Neural cell (in vitro differentiated cells): ENCODE results near the gene NRF1. TPM values are rescaled to one million over a fixed set of nuclear protein-coding genes. Genes with fewer than 3 reads are reported as not detected.

ENCODE experiments used
- H2AFZ ChIP-seq: fragments of 200-600, 300-800 bp; sonication (generic), shearing (Covaris generic); 2 replicates; pipeline ENCODE4 v1.6.0; 2014; ENCODE audit warnings: low read depth, mild to moderate bottlenecking, antibody characterized with exemption, low read length, moderate library complexity
- H3F3A ChIP-seq: fragments of 200-600 bp; shearing (Covaris generic); 2 replicates; pipeline ENCODE4 v1.6.1; 2016; ENCODE audit warnings: mild to moderate bottlenecking, moderate library complexity, mixed read lengths, antibody characterized with exemption, low read length; ENCODE audit not compliant: insufficient read depth, poor library complexity, severe bottlenecking
- H3K27ac ChIP-seq: fragments of 200-600, 300-800 bp; sonication (generic), shearing (Covaris generic); 2 replicates; pipeline ENCODE4 v1.5.1; 2014; ENCODE audit warnings: mild to moderate bottlenecking, low read length, moderate library complexity
- H3K27me3 ChIP-seq: fragments of 300-800, 200-600 bp; sonication (generic), shearing (Covaris generic); 2 replicates; pipeline ENCODE4 v1.6.0; 2014; ENCODE audit warnings: mild to moderate bottlenecking, low read depth, low read length, moderate library complexity; ENCODE audit not compliant: insufficient read depth
- H3K36me3 ChIP-seq: fragments of 300-800, 200-600 bp; sonication (generic), shearing (Covaris generic); 2 replicates; pipeline ENCODE4 v1.5.1; 2014; ENCODE audit warnings: mild to moderate bottlenecking, antibody characterized with exemption, low read length, moderate library complexity; ENCODE audit not compliant: insufficient read depth
- H3K4me2 ChIP-seq: fragments of 300-800, 200-600 bp; sonication (generic), shearing (Covaris generic); 2 replicates; pipeline ENCODE4 v1.6.0; 2014; ENCODE audit warnings: mild to moderate bottlenecking, low read length
- H3K4me3 ChIP-seq: fragments of 300-800, 200-600 bp; sonication (generic), shearing (Covaris generic); 2 replicates; pipeline ENCODE4 v1.5.1; 2014; ENCODE audit warnings: mild to moderate bottlenecking, low read length, moderate library complexity
- H3K79me2 ChIP-seq: fragments of 200-600 bp; shearing (Covaris generic); replicated peaks from 2 replicates; pipeline ENCODE4 v1.6.0; 2014; ENCODE audit warnings: mild to moderate bottlenecking, low read length, moderate library complexity; ENCODE audit not compliant: insufficient read depth
- H3K9ac ChIP-seq: fragments of 300-800, 200-600 bp; sonication (generic), shearing (Covaris generic); 2 replicates; pipeline ENCODE4 v1.6.1; 2016; ENCODE audit warnings: mild to moderate bottlenecking, low read length, mixed read lengths
- H3K9me2 ChIP-seq: fragments of 200-600 bp; shearing (Covaris generic); 2 replicates; pipeline ENCODE4 v1.6.1; 2016; ENCODE audit warnings: mild to moderate bottlenecking, low read length, mixed read lengths; ENCODE audit not compliant: insufficient read depth
- H3K9me3 ChIP-seq: fragments of 200-600, 300-800 bp; sonication (generic), shearing (Covaris generic); 2 replicates; pipeline ENCODE4 v1.6.1; 2016; ENCODE audit warnings: mild to moderate bottlenecking, mixed run types, low read length, moderate library complexity, mixed read lengths
- H4K20me1 ChIP-seq: fragments of 200-600 bp; shearing (Covaris generic); 2 replicates; pipeline ENCODE4 v1.6.1; 2016; ENCODE audit warnings: mild to moderate bottlenecking, mixed run types; ENCODE audit not compliant: insufficient read depth
- CTCF ChIP-seq: fragments of 450-650 bp; IDR thresholded peaks from 2 replicates; pipeline ENCODE4 v1.5.1; 2014; ENCODE audit warnings: antibody characterized with exemption, mild to moderate bottlenecking, moderate library complexity; ENCODE audit not compliant: poor library complexity, severe bottlenecking
- EP300 ChIP-seq: fragments of 450-650 bp; conservative IDR thresholded peaks from 2 replicates; pipeline ENCODE4 v1.6.1; 2014; ENCODE audit warnings: antibody characterized with exemption, mild to moderate bottlenecking, moderate library complexity; ENCODE audit not compliant: poor library complexity, severe bottlenecking
- EZH2 ChIP-seq: fragments of 200-600, 300-800 bp; shearing (Covaris generic), sonication (generic); IDR thresholded peaks from 2 replicates; pipeline ENCODE4 v1.6.1; 2014; ENCODE audit warnings: antibody characterized with exemption, low read length, borderline replicate concordance, mild to moderate bottlenecking; ENCODE audit not compliant: insufficient read depth, poor library complexity, severe bottlenecking
- MXI1 ChIP-seq: fragments of 450-650 bp; conservative IDR thresholded peaks from 2 replicates; pipeline ENCODE4 v1.6.1; 2014; ENCODE audit warnings: antibody characterized with exemption, mild to moderate bottlenecking; ENCODE audit not compliant: poor library complexity, severe bottlenecking
- POLR2AphosphoS5 ChIP-seq: IDR thresholded peaks from 2 replicates; pipeline ENCODE4 v1.6.1; 2012
- RAD21 ChIP-seq: fragments of 450-650 bp; conservative IDR thresholded peaks from 2 replicates; pipeline ENCODE4 v1.6.1; 2014; ENCODE audit warnings: antibody characterized with exemption, mild to moderate bottlenecking, moderate library complexity
- SMC3 ChIP-seq: fragments of 450-650 bp; conservative IDR thresholded peaks from 2 replicates; pipeline ENCODE4 v1.6.1; 2014; ENCODE audit warnings: antibody characterized with exemption, mild to moderate bottlenecking, moderate library complexity; ENCODE audit not compliant: poor library complexity
- TAF1 ChIP-seq: IDR thresholded peaks from 2 replicates; pipeline ENCODE4 v1.6.1; 2012; ENCODE audit warnings: low read depth
- polyA plus RNA-seq: library from polyadenylated mRNA; depleted of rRNA; stranded (reverse); fragments of >200 nt; gene quantifications from 2 replicates; pipeline ENCODE4 v1.2.3, GENCODE V29; 2014
- TF ChIP-seq, protein P1 (sequence below): IDR thresholded peaks from 2 replicates; pipeline ENCODE4 v1.6.1; 2012; ENCODE audit warnings: borderline replicate concordance

Gene NRF1
- polyA plus RNA-seq, 1 donor from 2014 or later: 13.2 TPM

- H3K4me2 ChIP-seq: no peak overlapping the region
- no peaks in the 10 kb centered on the region for H3F3A ChIP-seq
- no peaks in the 10 kb centered on the region for H3K9me3 ChIP-seq
- H3K27me3 ChIP-seq: no peaks in the 10 kb centered on the region
- H3K4me3 ChIP-seq: no peak overlapping the region
- H3K36me3 ChIP-seq: no peaks in the 10 kb centered on the region
- H3K9me2 ChIP-seq: no peaks in the 10 kb centered on the region
- H4K20me1 ChIP-seq: no peaks in the 10 kb centered on the region
- H3K79me2 ChIP-seq: peaks cover 13% of the 10 kb centered on the region
- H2AFZ ChIP-seq: no peak overlapping the region
- TF ChIP-seq SMC3 (no peak), MXI1 (no peak), CTCF (no peak), TAF1 (no peak), EZH2 (no peak), POLR2AphosphoS5 (no peak), EP300 (no peak), RAD21 (no peak)
- TF ChIP-seq, protein P1, sequence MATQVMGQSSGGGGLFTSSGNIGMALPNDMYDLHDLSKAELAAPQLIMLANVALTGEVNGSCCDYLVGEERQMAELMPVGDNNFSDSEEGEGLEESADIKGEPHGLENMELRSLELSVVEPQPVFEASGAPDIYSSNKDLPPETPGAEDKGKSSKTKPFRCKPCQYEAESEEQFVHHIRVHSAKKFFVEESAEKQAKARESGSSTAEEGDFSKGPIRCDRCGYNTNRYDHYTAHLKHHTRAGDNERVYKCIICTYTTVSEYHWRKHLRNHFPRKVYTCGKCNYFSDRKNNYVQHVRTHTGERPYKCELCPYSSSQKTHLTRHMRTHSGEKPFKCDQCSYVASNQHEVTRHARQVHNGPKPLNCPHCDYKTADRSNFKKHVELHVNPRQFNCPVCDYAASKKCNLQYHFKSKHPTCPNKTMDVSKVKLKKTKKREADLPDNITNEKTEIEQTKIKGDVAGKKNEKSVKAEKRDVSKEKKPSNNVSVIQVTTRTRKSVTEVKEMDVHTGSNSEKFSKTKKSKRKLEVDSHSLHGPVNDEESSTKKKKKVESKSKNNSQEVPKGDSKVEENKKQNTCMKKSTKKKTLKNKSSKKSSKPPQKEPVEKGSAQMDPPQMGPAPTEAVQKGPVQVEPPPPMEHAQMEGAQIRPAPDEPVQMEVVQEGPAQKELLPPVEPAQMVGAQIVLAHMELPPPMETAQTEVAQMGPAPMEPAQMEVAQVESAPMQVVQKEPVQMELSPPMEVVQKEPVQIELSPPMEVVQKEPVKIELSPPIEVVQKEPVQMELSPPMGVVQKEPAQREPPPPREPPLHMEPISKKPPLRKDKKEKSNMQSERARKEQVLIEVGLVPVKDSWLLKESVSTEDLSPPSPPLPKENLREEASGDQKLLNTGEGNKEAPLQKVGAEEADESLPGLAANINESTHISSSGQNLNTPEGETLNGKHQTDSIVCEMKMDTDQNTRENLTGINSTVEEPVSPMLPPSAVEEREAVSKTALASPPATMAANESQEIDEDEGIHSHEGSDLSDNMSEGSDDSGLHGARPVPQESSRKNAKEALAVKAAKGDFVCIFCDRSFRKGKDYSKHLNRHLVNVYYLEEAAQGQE: no peak
- H3K27ac ChIP-seq: no peak overlapping the region
- H3K9ac ChIP-seq: no peak overlapping the region
Observed at GRCh38 chr7:129605960-129606614, 5.4 kb upstream of the NRF1 start.

GRCh38 chr7:129606803-129607202 is 4.7 kb upstream of the NRF1 start:
- H3F3A ChIP-seq: no peaks in the 10 kb centered on the region
- H3K9ac ChIP-seq: no peak overlapping the region
- no peak overlapping the region for H3K4me2 ChIP-seq

More at GRCh38 chr7:129606803-129607202, 4.7 kb upstream of the NRF1 start:
- TF ChIP-seq SMC3: no peak
- TF ChIP-seq MXI1: no peak
- TF ChIP-seq, protein P1: no peak
- TF ChIP-seq EP300: no peak
- TF ChIP-seq RAD21: no peak
- TF ChIP-seq POLR2AphosphoS5: no peak
- no peak for TF ChIP-seq CTCF
- no peak for TF ChIP-seq EZH2
- H3K4me3 ChIP-seq: no peak overlapping the region
- H4K20me1 ChIP-seq: no peaks in the 10 kb centered on the region
- peaks cover 15% of the 10 kb centered on the region for H3K79me2 ChIP-seq
- no peak overlapping the region for H2AFZ ChIP-seq
- H3K9me3 ChIP-seq: no peaks in the 10 kb centered on the region
- H3K27ac ChIP-seq: no peak overlapping the region
- H3K36me3 ChIP-seq: no peaks in the 10 kb centered on the region
- H3K27me3 ChIP-seq: no peaks in the 10 kb centered on the region
- no peaks in the 10 kb centered on the region for H3K9me2 ChIP-seq
